DMS 273 (cell line): ENCODE results near the gene LSG1.
A peak's percentile ranks its signal among the peaks of the same experiment; 100 is the strongest.
"Not testable (repeated sequence)": the region's sequence is repeated elsewhere in the genome, so short reads cannot be mapped to it uniquely, and the experiment has no call there.

Source experiments
- DNase-seq: peaks from one replicate; lab custom pipeline; 2025; ENCODE audit not compliant: unreplicated experiment; lab: John Stamatoyannopoulos, UW

The LSG1 gene

DNA sequence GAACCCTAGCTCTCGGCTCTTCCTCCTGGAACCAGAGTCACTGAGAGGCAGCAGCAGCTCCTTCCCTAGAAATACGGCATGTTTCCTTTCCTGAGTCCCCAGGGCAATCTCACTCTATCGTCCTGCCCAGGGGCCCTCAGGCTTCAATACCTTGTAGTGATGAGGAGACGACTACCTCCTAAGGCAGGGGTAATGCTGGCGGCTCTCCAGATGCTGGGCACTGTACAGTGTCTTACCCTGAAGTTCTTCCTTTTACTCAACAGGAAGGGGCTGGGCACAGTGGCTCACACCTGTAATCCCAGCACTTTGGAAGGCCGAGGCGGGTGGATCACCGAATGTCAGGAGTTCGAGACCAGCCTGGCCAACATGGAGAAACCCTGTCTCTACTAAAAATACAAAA lies 52.2 kb downstream of the LSG1 start:
- no peak for DNase-seq

GRCh38 chr3:194618858-194619608 lies 53.0 kb downstream of the LSG1 start:
- DNase-seq, result no peak

DNA sequence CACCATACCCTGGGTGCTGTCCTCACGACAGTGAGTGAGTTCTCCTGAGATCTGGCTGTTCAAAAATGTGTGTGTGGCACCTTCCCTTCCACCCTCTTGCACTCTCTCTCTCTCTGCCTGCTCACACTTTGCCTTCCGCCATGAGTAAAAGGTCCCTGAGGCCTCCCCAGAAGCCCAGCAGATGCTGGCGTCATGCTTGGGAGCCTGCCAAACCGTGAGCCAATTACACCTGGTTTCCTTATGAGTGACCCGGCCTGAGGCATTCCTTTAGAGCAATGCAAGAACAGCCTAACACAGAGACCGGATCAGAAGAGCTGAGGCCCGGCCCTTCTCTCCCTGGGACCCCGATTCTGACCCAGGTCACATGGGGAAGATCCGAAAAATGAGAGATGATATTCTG lies 54.2 kb downstream of the LSG1 start:
- DNase-seq, result peak; percentile 89

DNA sequence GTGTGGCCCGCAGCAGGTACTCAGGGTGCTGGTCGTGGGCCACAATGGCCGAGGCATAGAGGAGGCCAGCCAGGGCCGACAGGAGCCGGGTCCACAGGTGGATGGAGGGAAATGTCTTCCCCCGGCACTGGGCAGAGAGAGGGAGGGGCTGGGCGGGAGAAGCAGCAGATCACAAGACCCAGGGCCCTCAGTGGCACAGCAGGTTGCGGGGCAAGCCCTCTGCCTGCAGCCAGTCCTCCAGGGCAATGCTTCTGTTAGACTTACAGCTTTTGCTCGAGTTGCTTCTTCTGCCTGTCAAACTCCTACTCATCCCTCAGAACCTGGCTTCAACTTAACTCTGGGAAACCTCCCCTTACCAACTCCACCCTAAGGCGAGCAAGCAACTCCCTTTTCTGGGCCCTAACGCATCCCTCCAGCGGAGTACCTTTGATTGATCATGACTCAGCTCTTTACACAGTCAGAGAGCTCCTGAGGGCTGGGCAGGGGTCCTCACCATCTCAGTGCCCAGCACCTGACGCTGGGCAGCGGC lies 54.8 kb downstream of the LSG1 start:
- DNase-seq, result no peak

DNA sequence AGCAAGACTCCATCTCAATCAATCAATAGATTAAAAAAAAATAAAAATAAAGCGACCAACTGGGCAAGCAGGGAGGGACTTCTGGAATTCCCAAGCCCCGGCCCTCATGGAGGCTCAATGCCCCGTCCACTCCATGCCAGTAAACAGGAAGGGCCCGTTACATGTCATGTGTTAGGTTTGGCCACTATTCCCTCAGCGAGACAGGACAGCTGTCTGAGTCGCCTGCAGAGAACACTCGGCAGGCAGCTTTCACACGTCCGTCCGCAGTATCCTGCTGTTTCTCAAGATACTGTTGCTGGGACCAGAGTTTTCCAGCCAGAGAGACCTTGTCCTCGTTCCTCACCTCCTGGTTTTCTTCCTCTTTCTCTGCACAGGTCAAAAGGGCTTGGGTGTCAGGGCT lies 56.8 kb downstream of the LSG1 start:
- no peak for DNase-seq

- DNase-seq, result no peak
These were observed 59.8 kb downstream of the LSG1 start for GRCh38 chr3:194612221-194612620.

GRCh38 chr3:194610689-194611088 lies 61.3 kb downstream of the LSG1 start:
- no peak for DNase-seq

DNA sequence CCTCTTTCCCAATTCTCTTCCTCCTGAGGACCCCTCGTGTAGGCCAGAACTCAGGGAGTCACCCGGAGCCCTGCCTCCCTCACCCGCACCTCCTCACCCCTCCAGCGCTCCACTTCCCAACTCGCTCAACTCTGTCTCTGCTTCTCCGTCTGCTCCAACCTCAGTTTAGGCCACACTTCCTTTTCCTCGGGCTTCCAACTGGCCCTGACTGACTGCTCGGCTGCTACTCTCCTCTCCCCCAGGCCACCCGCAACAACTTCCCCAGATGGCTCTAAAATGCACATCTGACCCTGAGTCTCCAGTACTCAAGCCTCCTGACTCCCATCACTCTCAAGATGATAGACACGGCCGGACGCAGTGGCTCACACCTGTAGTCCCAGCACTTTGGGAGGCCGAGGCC lies 62.4 kb downstream of the LSG1 start:
- no peak for DNase-seq

DNA sequence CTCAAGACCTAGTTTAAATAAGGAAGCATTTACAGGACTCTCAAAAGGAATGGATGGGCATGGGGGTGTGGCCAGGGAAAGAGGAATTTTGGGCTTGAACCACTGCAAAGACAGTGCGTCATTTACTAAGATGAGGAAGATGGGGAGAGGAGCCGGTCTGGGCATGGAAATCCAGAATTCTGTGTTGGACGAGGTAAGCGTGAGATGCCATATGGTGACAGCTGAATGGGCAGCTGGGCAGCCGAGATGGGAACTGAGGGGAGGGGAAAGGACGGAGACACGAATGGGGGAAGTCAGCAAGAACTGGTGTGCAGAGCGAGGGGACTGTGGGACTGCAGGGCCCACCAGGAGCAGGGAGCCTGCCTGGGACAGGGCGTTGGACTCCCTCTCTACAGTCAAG lies 63.0 kb downstream of the LSG1 start:
- peak; percentile 82 for DNase-seq

GRCh38 chr3:194607592-194608389 lies 64.2 kb downstream of the LSG1 start:
- DNase-seq, result peak; percentile 60

GRCh38 chr3:194606941-194607340 lies 65.0 kb downstream of the LSG1 start:
- peak; percentile 32 for DNase-seq

GRCh38 chr3:194606163-194606562 lies 65.8 kb downstream of the LSG1 start:
- DNase-seq, result no peak

DNA sequence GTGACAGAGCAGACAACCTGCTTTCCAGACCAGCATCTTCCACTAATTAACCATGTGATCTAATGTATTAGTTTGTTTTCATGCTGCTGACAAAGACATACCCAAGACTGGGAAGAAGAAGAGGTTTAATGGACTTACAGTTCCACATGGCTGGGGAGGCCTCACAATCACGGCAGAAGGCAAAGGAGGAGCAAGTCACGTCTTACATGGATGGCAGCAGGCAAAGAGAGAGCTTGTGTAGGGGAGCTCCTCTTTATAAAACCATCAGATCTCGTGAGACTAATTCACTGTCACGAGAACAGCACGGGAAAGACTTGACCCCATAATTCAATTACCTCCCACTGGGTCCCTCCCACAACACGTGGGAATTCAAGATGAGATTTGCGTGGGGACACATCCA lies 66.7 kb downstream of the LSG1 start:
- DNase-seq, result not testable (repeated sequence)

- peak; percentile 43 for DNase-seq
These were observed 67.2 kb downstream of the LSG1 start for GRCh38 chr3:194604837-194605236.

DNA sequence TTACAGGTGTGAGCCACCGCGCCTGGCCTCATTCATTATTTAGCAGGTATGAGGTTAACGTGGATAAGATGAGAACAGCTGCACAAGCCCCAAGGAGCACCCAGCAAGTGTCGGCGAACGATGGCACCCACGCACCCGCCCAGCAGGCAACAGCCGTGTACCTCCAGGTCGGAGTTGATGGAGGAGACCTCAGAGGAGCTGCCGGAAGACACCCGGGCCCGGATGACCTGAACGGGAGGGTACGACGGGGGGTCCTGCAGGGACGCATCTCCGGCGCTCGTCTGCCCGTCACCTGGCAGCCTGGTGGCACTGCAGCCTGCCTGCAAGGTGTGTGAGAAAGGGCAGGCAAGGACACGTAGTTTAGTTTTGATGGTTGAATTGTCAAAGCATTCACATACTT lies 67.9 kb downstream of the LSG1 start:
- no peak for DNase-seq

- DNase-seq, result no peak
These were observed 69.3 kb downstream of the LSG1 start for GRCh38 chr3:194602669-194603171.

GRCh38 chr3:194598771-194599557 lies 73.0 kb downstream of the LSG1 start:
- DNase-seq, result no peak

GRCh38 chr3:194596906-194597305 lies 75.1 kb downstream of the LSG1 start:
- DNase-seq, result no peak

DNA sequence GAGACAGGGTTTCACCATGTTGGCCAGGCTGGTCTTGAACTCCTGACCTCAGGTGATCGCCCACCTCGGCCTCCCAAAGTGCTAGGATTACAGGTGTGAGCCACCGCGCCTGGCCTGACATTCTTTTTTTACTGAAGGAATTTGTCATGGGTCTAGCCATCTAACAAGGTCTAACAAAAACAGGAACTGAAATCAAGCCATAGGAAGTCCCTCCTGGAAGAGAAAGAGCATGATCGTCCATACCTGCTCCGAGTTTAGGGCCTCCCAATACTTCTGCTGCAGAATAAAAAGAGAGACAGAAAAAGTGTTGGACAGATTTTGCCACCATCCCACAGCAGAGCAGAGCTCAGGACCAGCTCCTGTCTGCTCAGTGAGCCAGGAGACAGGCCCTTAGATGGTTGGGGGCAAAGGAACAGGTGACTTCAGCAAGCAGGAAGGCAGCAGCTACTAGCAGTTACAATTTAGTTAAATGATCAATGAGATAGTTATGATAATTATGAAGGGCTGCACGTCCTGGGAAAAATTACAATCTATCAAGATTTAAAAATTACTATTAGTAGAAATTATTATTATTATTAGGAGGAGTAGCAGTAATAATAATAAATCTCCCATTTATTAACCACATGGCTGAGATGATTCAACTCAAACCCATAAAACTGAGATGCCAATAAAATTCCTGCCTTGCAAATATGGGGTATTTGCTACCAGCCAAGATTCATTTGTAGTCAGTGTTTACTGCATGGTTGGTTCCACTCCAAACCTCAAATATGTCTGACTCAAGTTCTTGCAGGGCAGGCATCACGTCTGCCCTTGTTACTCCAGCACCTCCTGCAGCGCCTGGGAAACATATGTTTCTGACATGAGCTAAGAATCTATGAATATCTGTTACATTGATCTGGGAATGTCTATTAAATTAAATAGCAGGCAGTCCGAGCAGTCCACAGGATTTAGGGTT lies 78.9 kb downstream of the LSG1 start:
- DNase-seq, result peak; percentile 90
